ENCODE data around the gene EHD1. TPM values are rescaled to one million over a fixed set of nuclear protein-coding genes. Genes with fewer than 3 reads are reported as not detected.

EHD1 gene
- polyA plus RNA-seq, 3 donors: 30.3 to 212 (median 48.4) TPM

DNA sequence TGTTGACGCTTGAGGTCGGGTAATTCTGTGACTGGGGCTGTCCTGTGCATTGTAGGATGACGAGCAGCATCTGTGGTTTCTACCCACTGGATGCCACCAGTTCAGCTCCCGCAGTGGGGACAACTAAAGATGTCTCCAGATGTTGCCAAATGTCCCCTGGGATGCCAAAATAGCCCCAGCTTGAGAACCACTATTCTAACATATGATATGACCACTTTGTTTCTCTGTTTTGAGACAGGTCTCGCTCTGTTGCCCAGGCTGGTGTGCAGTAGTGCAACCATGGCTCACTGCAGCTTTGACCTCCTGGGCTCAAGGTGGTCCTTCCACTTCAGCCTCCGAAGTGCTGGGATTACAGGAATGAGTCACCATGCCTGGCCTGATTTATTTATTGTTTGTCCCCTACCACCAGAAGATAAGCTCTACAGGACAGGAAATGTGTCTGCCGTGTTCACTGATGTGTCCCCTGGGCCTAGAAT is 63.7 kb downstream of the EHD1 start:
- no peaks in the 10 kb centered on the region for H3K79me2 ChIP-seq (ENCODE audit: insufficient read depth, low read length)
- TF ChIP-seq, protein P1, sequence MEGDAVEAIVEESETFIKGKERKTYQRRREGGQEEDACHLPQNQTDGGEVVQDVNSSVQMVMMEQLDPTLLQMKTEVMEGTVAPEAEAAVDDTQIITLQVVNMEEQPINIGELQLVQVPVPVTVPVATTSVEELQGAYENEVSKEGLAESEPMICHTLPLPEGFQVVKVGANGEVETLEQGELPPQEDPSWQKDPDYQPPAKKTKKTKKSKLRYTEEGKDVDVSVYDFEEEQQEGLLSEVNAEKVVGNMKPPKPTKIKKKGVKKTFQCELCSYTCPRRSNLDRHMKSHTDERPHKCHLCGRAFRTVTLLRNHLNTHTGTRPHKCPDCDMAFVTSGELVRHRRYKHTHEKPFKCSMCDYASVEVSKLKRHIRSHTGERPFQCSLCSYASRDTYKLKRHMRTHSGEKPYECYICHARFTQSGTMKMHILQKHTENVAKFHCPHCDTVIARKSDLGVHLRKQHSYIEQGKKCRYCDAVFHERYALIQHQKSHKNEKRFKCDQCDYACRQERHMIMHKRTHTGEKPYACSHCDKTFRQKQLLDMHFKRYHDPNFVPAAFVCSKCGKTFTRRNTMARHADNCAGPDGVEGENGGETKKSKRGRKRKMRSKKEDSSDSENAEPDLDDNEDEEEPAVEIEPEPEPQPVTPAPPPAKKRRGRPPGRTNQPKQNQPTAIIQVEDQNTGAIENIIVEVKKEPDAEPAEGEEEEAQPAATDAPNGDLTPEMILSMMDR (IDR thresholded peaks at IDR 0.05): no peak
- no peak overlapping the region for H2AFZ ChIP-seq (ENCODE audit: insufficient read depth, low read depth, low read length, poor library complexity, severe bottlenecking)
- no peaks in the 10 kb centered on the region for H3K36me3 ChIP-seq (replicated peaks in 1 of 2; ENCODE audit: control insufficient read depth in 1 of 2, insufficient read depth in 2 of 2, low read length in 2 of 2)
- no peaks in the 10 kb centered on the region for H3K36me3 Mint-ChIP-seq
- peaks cover 6 to 12% of the 10 kb centered on the region in 2 donors for H3K4me1 ChIP-seq (ENCODE audit: control insufficient read depth in 1 of 2, insufficient read depth in 2 of 2, low read length in 2 of 2)
- no peak overlapping the region for H3K9ac ChIP-seq (ENCODE audit: insufficient read depth, low read length, poor library complexity, severe bottlenecking)
- peaks cover 6% of the 10 kb centered on the region for H3K4me1 Mint-ChIP-seq
- H3K4me3 ChIP-seq (replicated peaks in 1 of 3; ENCODE audit: low read depth in 2 of 3, low read length in 3 of 3): no peak overlapping the region
- H3K4me3 Mint-ChIP-seq: no peak overlapping the region
- intact Hi-C loops (cut with micrococcal nuclease): no loop called here
- no peaks in the 10 kb centered on the region for H4K20me1 ChIP-seq (ENCODE audit: insufficient read depth, low read length)
- DNase-seq: no peak
- H3K4me2 ChIP-seq (replicated peaks; ENCODE audit: extremely low read depth, low read length, poor library complexity, severe bottlenecking): no peak overlapping the region
- no peak overlapping the region for H3K27ac ChIP-seq (ENCODE audit: low read depth in 1 of 2, low read length in 2 of 2)
- no peaks in the 10 kb centered on the region for H3K27me3 ChIP-seq (ENCODE audit: control insufficient read depth in 2 of 2, insufficient read depth in 2 of 2, low read length in 2 of 2)
- 82% methylated on average over 5 of the region's 7 CpGs for WGBS (ENCODE audit: insufficient coverage)
- H3K9me3 Mint-ChIP-seq: no peaks in the 10 kb centered on the region
- peaks cover 0 to 5% (median 1%) of the 10 kb centered on the region in 3 donors for H3K27me3 Mint-ChIP-seq (ENCODE audit: low read depth in 3 of 3)
- H3K9me3 ChIP-seq (replicated peaks in 1 of 2; ENCODE audit: control insufficient read depth in 1 of 2, insufficient read depth in 1 of 2, low read length in 2 of 2): no peaks in the 10 kb centered on the region
- H3K27ac Mint-ChIP-seq: no peak overlapping the region

DNA sequence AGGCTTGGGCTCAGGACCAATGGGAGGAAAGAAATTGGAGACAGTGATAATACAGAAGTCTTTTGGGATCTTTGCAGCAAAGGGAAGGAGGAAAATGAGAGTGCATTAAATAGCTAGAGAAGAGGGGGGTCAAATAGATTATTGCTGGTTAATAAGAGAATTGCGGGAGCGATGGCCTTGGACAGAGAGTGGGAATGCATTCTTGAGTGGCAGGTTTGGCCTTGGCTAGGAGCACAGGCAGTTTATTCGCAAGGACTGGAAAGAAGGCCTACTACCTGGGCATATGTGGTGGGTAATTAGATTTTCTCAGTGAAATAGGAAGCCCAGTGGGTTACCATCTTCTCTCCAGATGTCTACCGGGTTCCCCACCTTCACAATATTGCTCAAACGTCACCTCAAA is 64.6 kb downstream of the EHD1 start:
- DNase-seq: no peak
- Histone ChIP-seq H3K9ac (ENCODE audit: insufficient read depth, low read length, poor library complexity, severe bottlenecking) (no peak overlapping the region), H3K9me3 (replicated peaks in 1 of 2; ENCODE audit: control insufficient read depth in 1 of 2, insufficient read depth in 1 of 2, low read length in 2 of 2) (no peaks in the 10 kb centered on the region), H3K4me1 (ENCODE audit: control insufficient read depth in 1 of 2, insufficient read depth in 2 of 2, low read length in 2 of 2) (peaks cover 12 to 19% of the 10 kb centered on the region in 2 donors), H2AFZ (ENCODE audit: insufficient read depth, low read depth, low read length, poor library complexity, severe bottlenecking) (no peak overlapping the region), H3K79me2 (ENCODE audit: insufficient read depth, low read length) (no peaks in the 10 kb centered on the region), H3K36me3 (replicated peaks in 1 of 2; ENCODE audit: control insufficient read depth in 1 of 2, insufficient read depth in 2 of 2, low read length in 2 of 2) (no peaks in the 10 kb centered on the region), H3K27ac (ENCODE audit: low read depth in 1 of 2, low read length in 2 of 2) (no peak overlapping the region), H4K20me1 (ENCODE audit: insufficient read depth, low read length) (no peaks in the 10 kb centered on the region), H3K4me2 (replicated peaks; ENCODE audit: extremely low read depth, low read length, poor library complexity, severe bottlenecking) (no peak overlapping the region), H3K27me3 (ENCODE audit: control insufficient read depth in 2 of 2, insufficient read depth in 2 of 2, low read length in 2 of 2) (no peaks in the 10 kb centered on the region), H3K4me3 (replicated peaks in 1 of 3; ENCODE audit: low read depth in 2 of 3, low read length in 3 of 3) (no peak overlapping the region)
- Mint-ChIP-seq H3K27me3 (ENCODE audit: low read depth in 3 of 3) (peaks cover 0 to 5% (median 4%) of the 10 kb centered on the region in 3 donors), H3K27ac (no peak overlapping the region), H3K4me3 (no peak overlapping the region), H3K4me1 (peaks cover 13% of the 10 kb centered on the region), H3K36me3 (no peaks in the 10 kb centered on the region), H3K9me3 (no peaks in the 10 kb centered on the region)
- intact Hi-C loops (cut with micrococcal nuclease): no loop called here
- TF ChIP-seq, protein P1 (IDR thresholded peaks at IDR 0.05): no peak
- 93% methylated on average over 5 of the region's 5 CpGs for WGBS (ENCODE audit: insufficient coverage)

Data from CD14-positive monocyte (primary cell).